Fibroblast of lung (primary cell): Measurements from ENCODE around the gene MTMR3.
"Not testable (repeated sequence)": the region's sequence is repeated elsewhere in the genome, so short reads cannot be mapped to it uniquely, and the experiment has no call there.

ENCODE experiments used
- EZH2 ChIP-seq: IDR thresholded peaks from 2 replicates; pipeline ENCODE4 v1.5.1; 2012; ENCODE audit warnings: low read length, control low read depth, mild to moderate bottlenecking; ENCODE audit errors: missing control alignments
- TF ChIP-seq, protein P1 (sequence below), 2 donors: IDR thresholded peaks in 1 of 2; conservative IDR thresholded peaks in 1 of 2; 1 replicate in 1 of 2; 2 replicates in 1 of 2; pipeline ENCODE4 v1.5.1; 2011 to 2012; ENCODE audit warnings: low read length in 2 of 2, control low read depth in 1 of 2, inconsistent platforms in 1 of 2, low read depth in 1 of 2, mild to moderate bottlenecking in 1 of 2

DNA sequence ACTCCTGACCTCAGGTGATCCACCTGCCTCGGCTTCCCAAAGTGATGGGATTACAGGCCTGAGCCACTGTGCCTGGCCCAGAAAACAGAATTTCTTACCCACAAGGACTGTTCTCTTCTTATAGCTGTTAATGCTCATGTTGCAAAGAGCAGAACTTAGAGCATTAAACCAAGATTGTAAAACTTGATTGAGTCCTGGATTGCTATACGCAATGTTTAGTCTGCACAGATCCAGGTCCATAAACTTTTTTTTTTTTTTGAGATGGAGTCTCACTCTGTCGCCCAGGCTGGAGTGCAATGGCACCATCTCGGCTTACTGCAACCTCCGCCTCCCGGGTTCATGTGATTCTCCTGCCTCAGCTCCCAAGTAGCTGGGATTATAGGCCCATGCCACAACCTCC, 178.1 kb downstream of the MTMR3 start:
- TF ChIP-seq, protein P1, sequence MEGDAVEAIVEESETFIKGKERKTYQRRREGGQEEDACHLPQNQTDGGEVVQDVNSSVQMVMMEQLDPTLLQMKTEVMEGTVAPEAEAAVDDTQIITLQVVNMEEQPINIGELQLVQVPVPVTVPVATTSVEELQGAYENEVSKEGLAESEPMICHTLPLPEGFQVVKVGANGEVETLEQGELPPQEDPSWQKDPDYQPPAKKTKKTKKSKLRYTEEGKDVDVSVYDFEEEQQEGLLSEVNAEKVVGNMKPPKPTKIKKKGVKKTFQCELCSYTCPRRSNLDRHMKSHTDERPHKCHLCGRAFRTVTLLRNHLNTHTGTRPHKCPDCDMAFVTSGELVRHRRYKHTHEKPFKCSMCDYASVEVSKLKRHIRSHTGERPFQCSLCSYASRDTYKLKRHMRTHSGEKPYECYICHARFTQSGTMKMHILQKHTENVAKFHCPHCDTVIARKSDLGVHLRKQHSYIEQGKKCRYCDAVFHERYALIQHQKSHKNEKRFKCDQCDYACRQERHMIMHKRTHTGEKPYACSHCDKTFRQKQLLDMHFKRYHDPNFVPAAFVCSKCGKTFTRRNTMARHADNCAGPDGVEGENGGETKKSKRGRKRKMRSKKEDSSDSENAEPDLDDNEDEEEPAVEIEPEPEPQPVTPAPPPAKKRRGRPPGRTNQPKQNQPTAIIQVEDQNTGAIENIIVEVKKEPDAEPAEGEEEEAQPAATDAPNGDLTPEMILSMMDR (conservative IDR thresholded peaks at IDR 0.05 in 1 of 2, IDR thresholded peaks at IDR 0.05 in 1 of 2; ENCODE audit: low read depth in 1 of 2, low read length in 2 of 2), result not testable (repeated sequence)
- not testable (repeated sequence) for TF ChIP-seq EZH2
